Activated B cell treated with CpG ODN at 0.5 μM for 24 hours (primary cell): Measurements from ENCODE around the gene OXSR1. TPM values are rescaled to one million over a fixed set of nuclear protein-coding genes. Genes with fewer than 3 reads are reported as not detected.

Experiments
- ATAC-seq: fragments of 200-7000 bp; cut with Tn5 transposase; one replicate; pipeline ENCODE4 v1.10.0; 2021; ENCODE audit warnings: low read depth, mild to moderate bottlenecking, moderate library complexity
- CTCF ChIA-PET: fragments of 350-600 bp; sonication (Branson Sonifier 250); formaldehyde crosslinking; loops from one replicate; lab custom pipeline; 2021; ENCODE audit warnings: antibody characterized with exemption; lab: Charles Lee
- POLR2A ChIA-PET: fragments of 350-600 bp; sonication (Branson Sonifier 250); formaldehyde crosslinking; loops from one replicate; lab custom pipeline; 2021; ENCODE audit warnings: antibody characterized with exemption; lab: Charles Lee
- DNase-seq: peaks from one replicate; pipeline ENCODE4 v3.0.0; 2022
- H3K27ac Mint-ChIP-seq: one replicate; pipeline ENCODE4 v1.8.0; 2020; ENCODE audit warnings: mixed read lengths
- H3K27me3 Mint-ChIP-seq: one replicate; pipeline ENCODE4 v1.8.0; 2021; ENCODE audit warnings: mixed read lengths
- H3K36me3 Mint-ChIP-seq: one replicate; pipeline ENCODE4 v1.8.0; 2021; ENCODE audit warnings: low read depth, mixed read lengths
- H3K4me1 Mint-ChIP-seq: one replicate; pipeline ENCODE4 v1.8.0; 2021; ENCODE audit warnings: mixed read lengths
- H3K4me3 Mint-ChIP-seq: one replicate; pipeline ENCODE4 v1.8.0; 2020; ENCODE audit warnings: mild to moderate bottlenecking, mixed read lengths
- H3K9me3 Mint-ChIP-seq: one replicate; pipeline ENCODE4 v1.8.0; 2020; ENCODE audit warnings: mixed read lengths
- intact Hi-C: fragments of 100-400 bp; cut with micrococcal nuclease; formaldehyde crosslinking; loops from one replicate; pipeline ENCODE4 v1.15.1; 2024
- total RNA-seq: library from RNA; stranded (reverse); gene quantifications from 2 replicates; pipeline ENCODE4 v1.2.3, GENCODE V29; 2022
- TF ChIP-seq, protein P1 (sequence below): fragments of 200-600 bp; IDR thresholded peaks from one replicate; pipeline ENCODE4 v1.8.0; 2022; ENCODE audit warnings: antibody characterized with exemption, mild to moderate bottlenecking

The OXSR1 gene
- total RNA-seq, 1 donor from 2014 or later: 40.2 TPM

GRCh38 chr3:38120693-38121450 lies 44.5 kb upstream of the OXSR1 start:
- TF ChIP-seq, protein P1, sequence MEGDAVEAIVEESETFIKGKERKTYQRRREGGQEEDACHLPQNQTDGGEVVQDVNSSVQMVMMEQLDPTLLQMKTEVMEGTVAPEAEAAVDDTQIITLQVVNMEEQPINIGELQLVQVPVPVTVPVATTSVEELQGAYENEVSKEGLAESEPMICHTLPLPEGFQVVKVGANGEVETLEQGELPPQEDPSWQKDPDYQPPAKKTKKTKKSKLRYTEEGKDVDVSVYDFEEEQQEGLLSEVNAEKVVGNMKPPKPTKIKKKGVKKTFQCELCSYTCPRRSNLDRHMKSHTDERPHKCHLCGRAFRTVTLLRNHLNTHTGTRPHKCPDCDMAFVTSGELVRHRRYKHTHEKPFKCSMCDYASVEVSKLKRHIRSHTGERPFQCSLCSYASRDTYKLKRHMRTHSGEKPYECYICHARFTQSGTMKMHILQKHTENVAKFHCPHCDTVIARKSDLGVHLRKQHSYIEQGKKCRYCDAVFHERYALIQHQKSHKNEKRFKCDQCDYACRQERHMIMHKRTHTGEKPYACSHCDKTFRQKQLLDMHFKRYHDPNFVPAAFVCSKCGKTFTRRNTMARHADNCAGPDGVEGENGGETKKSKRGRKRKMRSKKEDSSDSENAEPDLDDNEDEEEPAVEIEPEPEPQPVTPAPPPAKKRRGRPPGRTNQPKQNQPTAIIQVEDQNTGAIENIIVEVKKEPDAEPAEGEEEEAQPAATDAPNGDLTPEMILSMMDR: no peak
- peak; percentile 13 for DNase-seq
- no peak overlapping the region for H3K27ac Mint-ChIP-seq

DNA sequence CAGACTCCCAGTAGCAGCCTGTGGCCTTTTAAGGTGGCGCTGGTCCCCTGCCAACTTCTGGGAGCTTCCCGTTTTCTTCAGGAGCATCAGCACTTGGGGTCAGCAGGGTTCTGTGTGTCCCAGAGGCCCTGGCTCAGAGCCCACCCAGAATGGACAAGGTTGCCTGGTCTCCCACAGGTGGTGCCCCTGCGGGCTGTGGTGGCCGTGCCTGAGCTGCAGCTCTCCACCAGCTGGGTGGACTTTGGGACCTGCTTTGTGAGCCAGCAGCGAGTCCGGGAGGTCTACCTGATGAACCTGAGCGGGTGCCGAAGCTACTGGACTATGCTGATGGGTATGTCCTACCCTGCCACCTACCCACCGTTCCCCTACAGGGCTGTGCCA lies 43.9 kb upstream of the OXSR1 start:
- H3K4me3 Mint-ChIP-seq: no peak overlapping the region
- intact Hi-C loops: no loop called here
- CTCF ChIA-PET: no interaction called here

More at GRCh38 chr3:38120693-38121450, 44.5 kb upstream of the OXSR1 start:
- CTCF ChIA-PET: interaction anchor here (0.8 kb wide), 1 partner anchor 178 kb away, joined by 3 read pairs; no protein-coding TSS in a partner anchor
- Mint-ChIP-seq H3K27me3 (no peaks in the 10 kb centered on the region), H3K36me3 (peaks cover 60% of the 10 kb centered on the region), H3K9me3 (no peaks in the 10 kb centered on the region), H3K4me3 (no peak overlapping the region), H3K4me1 (peaks cover 4% of the 10 kb centered on the region)
- POLR2A ChIA-PET: interaction anchor here (1.5 kb wide), 1 partner anchor 44 kb away, joined by 4 read pairs; the partner anchor contains the start of gene OXSR1
- intact Hi-C loops: no loop called here
- no peak for ATAC-seq

GRCh38 chr3:38121832-38122461 lies 43.4 kb upstream of the OXSR1 start:
- Mint-ChIP-seq H3K27me3 (no peaks in the 10 kb centered on the region), H3K27ac (no peak overlapping the region), H3K4me3 (no peak overlapping the region), H3K4me1 (peaks cover 2% of the 10 kb centered on the region), H3K36me3 (peaks cover 70% of the 10 kb centered on the region), H3K9me3 (no peaks in the 10 kb centered on the region)
- no peak for ATAC-seq
- TF ChIP-seq, protein P1: no peak
- POLR2A ChIA-PET: no interaction called here
- DNase-seq: no peak
- CTCF ChIA-PET: no interaction called here
- intact Hi-C loops: no loop called here

More for the DNA sequence above, 43.9 kb upstream of the OXSR1 start:
- Mint-ChIP-seq H3K27ac (no peak overlapping the region), H3K36me3 (peaks cover 65% of the 10 kb centered on the region), H3K9me3 (no peaks in the 10 kb centered on the region), H3K4me1 (peaks cover 2% of the 10 kb centered on the region), H3K27me3 (no peaks in the 10 kb centered on the region)
- TF ChIP-seq, protein P1: no peak
- no peak for DNase-seq
- no peak for ATAC-seq
- POLR2A ChIA-PET: no interaction called here

GRCh38 chr3:38122712-38123290 lies 42.5 kb upstream of the OXSR1 start:
- POLR2A ChIA-PET: no interaction called here
- DNase-seq: no peak
- intact Hi-C loops: no loop called here

More at GRCh38 chr3:38122712-38123290, 42.5 kb upstream of the OXSR1 start:
- ATAC-seq: no peak
- Mint-ChIP-seq H3K4me1 (peaks cover 2% of the 10 kb centered on the region), H3K9me3 (no peaks in the 10 kb centered on the region), H3K27ac (no peak overlapping the region), H3K4me3 (no peak overlapping the region), H3K36me3 (peaks cover 79% of the 10 kb centered on the region), H3K27me3 (no peaks in the 10 kb centered on the region)
- CTCF ChIA-PET: no interaction called here
- TF ChIP-seq, protein P1: no peak
